OCI-LY7 (cell line): ENCODE results near the gene ATP6V0E1.
"Not testable (repeated sequence)": the region's sequence is repeated elsewhere in the genome, so short reads cannot be mapped to it uniquely, and the experiment has no call there.

Experiments used
- EZH2phosphoT487 ChIP-seq: fragments of 200-600 bp; sonication (generic); IDR thresholded peaks from 2 replicates; pipeline ENCODE4 v1.6.1; 2018; ENCODE audit warnings: low read depth, borderline replicate concordance, mild to moderate bottlenecking, mixed run types, antibody characterized with exemption, low read length, moderate library complexity, mixed read lengths
- TF ChIP-seq, protein P1 (sequence below): fragments of 200-600 bp; sonication (generic); conservative IDR thresholded peaks from 2 replicates; pipeline ENCODE4 v1.5.1; 2014; ENCODE audit warnings: mild to moderate bottlenecking, antibody characterized with exemption, low read length, moderate library complexity, mixed read lengths

- TF ChIP-seq, protein P1, sequence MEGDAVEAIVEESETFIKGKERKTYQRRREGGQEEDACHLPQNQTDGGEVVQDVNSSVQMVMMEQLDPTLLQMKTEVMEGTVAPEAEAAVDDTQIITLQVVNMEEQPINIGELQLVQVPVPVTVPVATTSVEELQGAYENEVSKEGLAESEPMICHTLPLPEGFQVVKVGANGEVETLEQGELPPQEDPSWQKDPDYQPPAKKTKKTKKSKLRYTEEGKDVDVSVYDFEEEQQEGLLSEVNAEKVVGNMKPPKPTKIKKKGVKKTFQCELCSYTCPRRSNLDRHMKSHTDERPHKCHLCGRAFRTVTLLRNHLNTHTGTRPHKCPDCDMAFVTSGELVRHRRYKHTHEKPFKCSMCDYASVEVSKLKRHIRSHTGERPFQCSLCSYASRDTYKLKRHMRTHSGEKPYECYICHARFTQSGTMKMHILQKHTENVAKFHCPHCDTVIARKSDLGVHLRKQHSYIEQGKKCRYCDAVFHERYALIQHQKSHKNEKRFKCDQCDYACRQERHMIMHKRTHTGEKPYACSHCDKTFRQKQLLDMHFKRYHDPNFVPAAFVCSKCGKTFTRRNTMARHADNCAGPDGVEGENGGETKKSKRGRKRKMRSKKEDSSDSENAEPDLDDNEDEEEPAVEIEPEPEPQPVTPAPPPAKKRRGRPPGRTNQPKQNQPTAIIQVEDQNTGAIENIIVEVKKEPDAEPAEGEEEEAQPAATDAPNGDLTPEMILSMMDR, result not testable (repeated sequence)
- not testable (repeated sequence) for TF ChIP-seq EZH2phosphoT487
These were observed 48.5 kb downstream of the ATP6V0E1 start for GRCh38 chr5:173032096-173032495.
